HG03565 (cell line): ENCODE data around the gene SLC23A2.
"Not testable (repeated sequence)": the region's sequence is repeated elsewhere in the genome, so short reads cannot be mapped to it uniquely, and the experiment has no call there.

ENCODE experiments used
- ATAC-seq: cut with Tn5 transposase; IDR thresholded peaks from one replicate; pipeline ENCODE4 v1.9.1; 2021; ENCODE audit warnings: mild to moderate bottlenecking, moderate library complexity; ENCODE audit not compliant: unreplicated experiment

The SLC23A2 gene

DNA sequence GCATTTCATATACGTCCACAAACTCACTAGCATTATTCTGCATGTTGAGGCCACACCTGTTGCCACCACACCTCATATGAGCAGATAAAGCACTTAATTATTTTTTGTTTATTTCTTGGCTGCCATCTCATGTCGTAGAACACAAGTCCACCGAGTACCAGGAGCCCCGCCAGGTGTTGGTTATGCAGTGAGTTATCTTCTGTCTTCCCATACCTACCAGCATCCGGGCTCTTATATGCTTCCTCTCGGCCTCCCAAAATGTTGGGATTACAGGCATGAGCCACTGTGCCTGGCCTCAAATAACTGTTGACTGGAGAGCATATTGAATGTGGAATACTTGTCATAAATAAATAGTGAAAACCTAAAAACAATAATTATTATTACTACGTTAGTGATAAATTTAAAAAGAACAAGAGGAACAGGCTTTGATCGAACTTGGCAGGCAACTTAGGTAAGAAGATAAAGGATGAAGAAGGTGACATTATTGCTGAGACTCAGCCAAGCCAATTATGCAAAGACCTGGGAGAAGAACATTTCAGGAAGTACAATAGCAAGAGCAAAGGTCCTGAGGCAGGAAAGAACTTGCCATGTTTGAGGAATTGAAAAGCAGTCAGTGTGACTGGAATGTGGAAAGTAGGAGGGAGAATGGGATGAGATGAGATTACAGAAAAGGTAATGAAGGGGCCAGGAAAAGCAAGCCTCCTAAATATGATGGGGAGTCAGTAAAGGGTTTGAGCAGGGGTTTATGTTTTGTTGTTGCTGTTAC, 12.6 kb upstream of the SLC23A2 start:
- ATAC-seq, result no peak

DNA sequence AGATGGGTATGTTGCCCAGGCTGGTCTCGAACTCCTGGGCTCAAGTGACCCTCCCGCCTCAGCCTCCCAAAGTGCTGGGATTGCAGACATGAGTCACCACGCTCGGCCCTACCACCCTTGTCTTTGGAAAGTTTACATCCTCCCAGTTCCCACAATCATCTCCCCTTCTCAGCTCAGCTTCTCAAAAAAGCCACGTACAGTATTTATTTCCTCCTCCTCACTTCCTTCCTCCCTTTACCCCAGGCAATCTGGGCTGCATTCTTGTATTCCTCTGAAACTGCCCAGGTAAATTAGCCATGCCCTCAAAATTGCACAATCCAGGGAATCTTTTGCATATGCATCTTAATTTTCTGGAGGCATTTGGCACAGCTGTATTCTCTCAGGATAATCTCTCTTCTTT, 7.4 kb upstream of the SLC23A2 start:
- no peak for ATAC-seq

DNA sequence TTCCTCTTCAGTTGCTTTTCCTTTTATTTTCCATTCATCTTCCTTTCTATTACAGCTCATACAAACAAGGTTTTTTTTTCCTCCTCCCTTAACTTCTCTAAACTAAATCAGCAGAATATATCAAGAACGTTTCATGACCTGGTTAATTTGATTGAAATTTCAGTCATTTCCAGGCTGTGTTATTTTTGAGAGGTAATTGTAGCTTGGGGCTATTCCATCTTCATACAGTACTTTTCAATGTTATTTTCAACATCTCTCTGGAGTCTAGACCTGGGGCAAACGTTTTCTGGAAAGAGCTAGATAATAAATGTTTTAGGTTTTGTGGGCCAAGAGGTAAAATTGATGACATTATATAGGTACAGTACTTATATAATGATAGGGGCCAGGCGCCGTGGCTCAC, 4.0 kb upstream of the SLC23A2 start:
- no peak for ATAC-seq

DNA sequence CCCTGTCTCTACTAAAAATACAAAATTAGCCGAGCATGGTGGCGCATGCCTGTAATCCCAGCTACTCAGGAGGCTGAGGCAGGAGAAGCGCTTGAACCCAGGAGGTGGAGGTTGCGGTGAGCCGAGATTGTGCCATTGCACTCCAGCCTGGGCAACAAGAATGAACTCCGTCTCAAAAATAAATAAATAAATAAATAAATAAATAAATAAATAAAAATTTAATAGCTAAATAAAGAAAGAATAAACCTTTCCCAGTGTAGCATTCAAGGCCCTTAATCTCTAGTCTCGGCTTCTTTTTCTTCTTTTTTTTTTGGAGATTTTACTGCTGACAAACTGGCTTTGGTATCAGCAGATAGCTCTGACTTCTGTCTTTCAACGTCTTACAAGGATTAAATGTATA, 3.5 kb upstream of the SLC23A2 start:
- not testable (repeated sequence) for ATAC-seq

DNA sequence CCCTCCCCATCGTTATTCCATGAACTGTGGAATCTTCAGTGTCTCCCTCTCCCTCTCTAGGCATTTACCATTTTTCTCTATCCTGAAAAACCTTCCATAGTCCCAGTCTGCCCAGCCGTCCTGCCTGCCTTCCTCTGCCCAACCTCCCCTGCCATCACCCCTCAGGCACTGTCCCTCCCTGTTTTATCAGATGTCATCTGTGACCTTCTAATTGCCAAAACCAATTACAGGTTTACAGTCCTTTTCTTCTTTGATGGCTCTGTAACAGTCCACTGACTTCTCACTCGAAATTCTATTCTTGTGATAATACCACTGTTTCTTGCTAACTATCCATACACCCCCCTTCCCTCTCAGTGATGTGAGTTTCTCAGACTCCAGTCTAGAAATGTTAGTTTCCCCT, 2.3 kb upstream of the SLC23A2 start:
- ATAC-seq, result no peak

DNA sequence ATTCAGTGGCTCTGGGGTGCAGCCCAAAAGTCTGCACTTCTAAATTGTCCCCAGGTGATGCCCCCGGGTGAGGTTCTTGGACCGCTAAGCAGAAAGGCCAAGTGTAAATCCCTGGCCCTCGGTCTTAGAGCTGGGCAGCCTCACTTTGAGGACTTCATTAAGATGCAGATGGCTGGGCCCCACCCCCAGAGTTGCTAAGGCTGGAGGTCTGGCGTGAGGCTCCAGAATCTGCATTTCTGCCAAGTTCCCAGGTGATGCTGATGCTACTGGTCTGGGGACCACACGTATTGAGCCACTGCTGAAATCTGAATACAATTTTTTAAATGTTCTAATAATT, 735 bp upstream of the SLC23A2 start:
- ATAC-seq, result no peak

DNA sequence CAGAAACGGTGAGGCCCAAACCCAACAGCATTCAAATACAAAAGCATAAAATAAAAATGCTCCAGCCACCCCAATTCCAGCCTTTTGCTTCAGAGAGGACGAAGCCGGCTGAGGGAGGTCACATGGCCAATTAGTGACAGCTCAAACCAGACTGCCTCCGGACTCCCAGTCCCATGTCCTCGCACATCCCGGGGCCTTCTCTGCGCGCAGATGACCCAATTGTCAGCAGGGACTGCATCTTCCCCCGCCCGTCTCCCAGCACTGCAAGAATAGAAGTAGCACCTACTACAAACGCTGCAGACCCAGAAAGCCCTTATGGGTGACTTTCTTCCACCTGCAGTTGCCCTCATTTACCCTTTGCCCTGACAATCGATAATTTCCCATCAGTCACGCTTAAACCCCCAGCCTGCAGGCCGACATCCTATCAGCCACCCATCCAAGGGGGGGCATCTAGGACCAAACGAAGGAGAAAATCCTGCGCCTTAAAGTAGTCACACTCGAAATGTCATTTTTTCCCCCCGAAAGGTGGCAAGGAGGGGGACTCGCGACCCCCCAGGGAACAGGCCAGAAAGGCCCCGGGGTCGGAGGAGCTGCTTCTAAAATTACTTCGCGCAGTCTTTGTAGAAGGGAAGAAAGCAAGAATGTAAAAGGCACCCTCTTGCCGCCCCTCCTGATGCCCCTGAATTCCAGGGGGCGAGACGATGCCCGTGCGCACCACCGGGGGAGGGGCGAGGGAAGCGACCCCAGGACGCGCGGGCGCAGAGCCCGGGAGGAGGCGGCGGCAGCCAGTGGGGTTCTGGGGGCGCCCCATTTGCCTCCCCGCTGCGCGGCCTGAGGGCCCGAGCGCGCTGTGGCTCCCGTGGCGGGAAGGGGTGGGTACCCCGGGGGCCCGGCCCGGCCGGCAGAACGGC, 792 bp downstream of the SLC23A2 start:
- ATAC-seq, result peak; percentile 21

DNA sequence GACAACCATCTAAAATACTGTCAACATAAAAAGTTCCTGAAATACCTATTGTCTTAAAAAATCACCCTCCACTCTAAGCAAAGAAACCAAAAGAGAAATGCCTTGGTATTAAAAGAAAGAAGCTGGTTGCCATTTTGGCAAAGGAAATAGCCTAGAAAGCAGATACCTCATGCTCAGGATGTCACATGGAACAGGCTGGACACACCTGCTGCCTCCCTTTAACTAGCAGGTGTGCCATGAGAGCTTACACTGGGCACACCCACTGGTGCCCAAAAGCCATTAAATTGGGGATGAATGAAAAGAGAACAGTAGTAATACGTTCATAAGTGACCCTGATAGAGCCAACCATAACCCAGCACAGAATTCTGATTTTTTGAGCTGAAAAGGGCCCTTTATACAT, 1.5 kb downstream of the SLC23A2 start:
- ATAC-seq, result no peak

DNA sequence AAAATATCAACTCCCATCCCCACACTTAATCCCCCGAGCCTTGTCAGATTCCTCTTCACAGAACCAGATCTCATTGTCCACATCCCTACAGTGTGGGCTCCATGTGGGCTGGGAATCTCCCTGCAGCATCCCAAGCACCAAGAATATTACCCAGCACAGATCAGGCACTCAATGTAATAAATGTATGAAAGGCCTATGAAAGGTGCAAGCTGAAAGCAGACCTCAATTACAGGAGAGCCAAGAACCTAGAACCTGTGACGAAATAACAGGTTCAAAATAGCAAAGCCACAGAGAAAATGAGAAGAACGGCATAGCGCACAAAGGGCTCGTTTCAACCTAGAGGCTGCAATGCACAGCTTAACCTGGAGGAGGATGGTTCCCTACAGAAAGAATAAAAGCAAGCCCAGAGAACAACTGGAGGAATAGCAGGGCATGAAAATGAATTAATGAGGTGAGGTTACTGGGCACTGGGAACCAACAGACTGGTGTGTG, 3.1 kb downstream of the SLC23A2 start:
- peak; percentile 45 for ATAC-seq

DNA sequence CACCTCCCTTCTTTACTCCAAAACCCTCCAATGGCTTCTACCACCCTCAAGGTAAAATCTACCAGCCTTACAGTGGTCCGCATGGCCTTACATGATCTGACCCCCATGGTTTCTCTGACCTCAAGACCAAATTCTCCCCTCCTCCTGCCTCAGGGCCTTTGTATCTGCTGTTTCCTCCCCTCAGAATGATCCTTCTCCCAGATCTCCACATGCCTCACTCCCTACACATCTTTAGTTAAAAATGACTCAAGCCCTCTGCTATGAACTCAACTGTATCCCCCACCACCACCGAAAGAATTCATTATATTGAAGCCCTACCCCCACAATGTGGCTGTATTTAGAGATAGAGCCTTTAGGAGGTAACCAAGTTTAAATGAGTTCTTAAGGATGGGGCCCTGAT, 4.1 kb downstream of the SLC23A2 start:
- ATAC-seq, result no peak

DNA sequence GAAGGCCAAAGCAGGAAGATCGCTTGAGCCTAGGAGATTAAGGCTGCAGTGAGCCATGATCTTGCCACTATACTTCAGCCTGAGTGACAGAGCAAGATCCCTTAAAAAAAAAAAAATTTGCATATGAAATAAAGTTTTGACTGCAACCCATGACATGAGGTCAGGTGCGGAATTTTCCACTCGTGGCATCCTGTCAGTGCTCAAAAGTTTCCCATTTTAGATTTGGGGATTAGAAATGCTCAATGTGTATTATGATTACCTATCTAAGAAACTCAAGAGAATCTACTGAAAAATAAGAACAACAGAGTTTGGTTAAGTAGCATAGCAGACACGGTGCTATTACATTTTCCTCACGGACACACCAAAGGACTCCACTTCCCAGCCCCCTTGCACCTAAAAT, 11.7 kb downstream of the SLC23A2 start:
- peak; percentile 45 for ATAC-seq

DNA sequence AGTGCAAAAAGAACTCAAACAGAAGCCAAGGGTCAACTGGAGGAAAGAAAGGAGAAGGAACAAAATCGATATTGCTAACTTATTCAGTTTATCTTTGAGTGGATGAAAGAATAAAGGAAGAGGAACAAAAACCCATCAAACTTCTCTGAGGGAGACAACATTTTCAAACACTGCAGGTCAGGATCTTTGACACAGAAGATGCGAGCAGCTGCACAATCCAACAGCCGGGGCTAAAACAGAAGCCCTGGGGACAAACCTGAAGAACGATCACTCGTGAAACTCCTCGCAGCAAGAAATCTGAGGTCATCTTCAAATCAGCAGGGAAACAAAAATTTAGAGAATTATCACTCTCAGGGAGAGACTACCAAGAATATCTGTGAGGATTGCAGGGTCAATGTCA, 14.2 kb downstream of the SLC23A2 start:
- no peak for ATAC-seq

DNA sequence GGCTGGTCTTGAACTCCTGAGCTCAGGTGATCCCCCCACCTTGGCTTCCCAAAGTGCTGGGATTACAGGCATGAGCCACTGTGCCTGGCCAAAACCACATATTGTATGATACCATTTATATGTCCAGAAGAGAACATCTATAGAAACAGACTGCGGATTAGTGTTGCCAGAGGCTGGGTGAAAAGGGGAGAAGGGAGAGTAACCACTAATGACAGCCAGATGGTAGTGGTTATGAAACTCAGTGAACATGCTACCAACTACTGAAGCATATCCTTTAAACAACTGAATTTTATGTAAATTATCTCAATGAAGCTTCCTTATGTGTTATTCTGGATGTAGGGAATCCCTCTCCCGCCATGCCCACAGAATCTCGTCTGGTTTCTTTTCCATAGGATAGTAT, 15.7 kb downstream of the SLC23A2 start:
- ATAC-seq, result no peak

DNA sequence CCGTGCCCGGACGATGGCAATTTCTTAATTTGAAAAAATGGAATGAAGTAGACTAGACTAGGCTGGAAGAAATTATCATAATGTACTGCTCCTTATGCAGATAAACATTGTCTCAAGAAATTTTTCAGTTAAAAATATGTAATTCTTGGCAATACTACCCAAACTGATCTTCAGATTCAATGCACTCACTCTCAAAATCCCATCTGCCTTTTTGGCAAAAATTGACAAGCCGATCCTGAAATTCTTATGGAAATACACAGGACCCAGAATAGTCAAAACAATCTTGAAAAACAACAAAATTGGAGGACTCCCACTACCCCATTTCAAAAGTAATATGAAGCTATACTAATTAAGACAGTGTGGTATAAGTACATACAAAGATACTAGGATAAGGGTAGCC, 19.0 kb downstream of the SLC23A2 start:
- ATAC-seq, result no peak

DNA sequence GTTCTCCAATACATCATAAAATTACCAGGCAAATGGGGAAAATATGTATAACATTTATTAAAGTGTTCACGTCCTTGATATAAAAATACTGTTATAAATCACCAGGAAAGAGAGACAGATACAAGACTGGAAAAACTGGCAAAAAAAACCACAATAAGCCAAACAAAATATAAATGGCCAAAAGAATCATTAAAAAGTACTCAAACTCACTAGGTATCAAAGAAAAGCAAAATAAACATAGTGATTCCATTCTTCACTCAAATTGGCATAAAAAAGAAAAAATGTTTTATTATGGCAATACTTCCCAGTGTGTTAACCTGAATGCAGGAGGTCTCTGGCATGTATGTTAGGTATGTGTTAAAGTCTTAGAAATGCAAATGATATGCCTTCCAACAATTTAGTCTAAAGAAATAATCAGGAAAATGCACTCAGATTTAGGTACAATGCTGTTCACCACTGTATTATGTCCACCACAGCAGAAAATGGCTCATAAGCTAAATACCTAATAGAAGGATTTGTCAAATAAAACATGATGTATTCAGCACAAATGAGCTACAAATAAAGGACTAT, 21.4 kb downstream of the SLC23A2 start:
- ATAC-seq, result no peak

DNA sequence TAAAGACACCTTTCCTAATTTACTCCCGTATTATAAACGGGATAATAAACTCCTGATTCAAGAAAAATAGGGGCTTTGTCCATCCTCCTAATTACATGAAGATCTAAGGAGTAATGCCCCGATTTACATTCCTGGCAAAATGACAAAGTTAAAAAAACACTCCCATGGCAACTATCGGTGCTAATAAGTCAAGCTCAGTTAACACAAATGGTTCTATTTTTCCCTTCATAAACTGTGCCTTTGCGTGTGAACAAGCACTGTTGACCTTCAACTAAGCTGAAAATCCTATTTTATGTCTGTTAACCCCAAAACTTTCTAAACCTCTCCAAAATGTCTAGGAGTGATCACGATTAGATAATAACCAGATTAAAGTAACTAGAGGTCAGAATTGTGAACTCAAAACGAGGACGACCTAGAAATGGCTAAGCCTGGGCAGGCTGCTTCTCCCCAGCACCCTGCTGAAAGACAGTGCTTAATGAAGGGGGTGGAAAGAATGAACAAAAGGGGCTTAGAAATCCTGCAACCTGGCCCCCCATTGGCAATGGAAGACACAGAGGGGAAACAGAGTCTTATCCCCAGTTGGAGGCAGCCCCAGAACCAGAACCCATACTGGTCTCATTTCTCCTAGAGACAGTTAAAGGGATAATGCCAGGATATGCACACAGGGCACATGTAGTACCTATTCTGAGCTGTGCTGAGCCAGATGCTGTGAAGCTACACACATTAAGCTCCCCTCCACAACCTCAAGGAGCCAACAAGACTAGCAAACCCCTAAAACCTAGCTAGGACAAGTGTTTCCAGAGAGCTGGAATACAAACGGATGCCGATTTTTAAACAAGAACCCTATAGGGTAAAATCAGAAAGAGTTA, 23.0 kb downstream of the SLC23A2 start:
- ATAC-seq, result no peak

DNA sequence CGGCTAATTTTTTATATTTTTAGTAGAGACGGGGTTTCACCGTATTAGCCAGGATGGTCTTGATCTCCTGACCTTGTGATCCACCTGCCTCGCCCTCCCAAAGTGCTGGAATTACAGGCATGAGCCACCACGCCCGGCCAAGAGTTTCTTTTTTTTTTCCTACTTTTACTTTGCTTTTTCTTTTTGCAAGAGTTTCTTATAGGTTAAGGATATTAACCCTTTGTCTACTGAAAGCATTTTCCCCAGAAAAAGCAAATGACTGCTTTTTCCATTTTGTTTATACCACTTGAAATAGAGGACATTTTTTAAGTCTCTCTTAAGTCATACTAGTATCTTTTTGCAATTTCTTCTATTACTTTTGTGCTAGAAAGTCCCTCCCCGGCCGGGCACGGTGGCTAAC, 25.3 kb downstream of the SLC23A2 start:
- not testable (repeated sequence) for ATAC-seq

DNA sequence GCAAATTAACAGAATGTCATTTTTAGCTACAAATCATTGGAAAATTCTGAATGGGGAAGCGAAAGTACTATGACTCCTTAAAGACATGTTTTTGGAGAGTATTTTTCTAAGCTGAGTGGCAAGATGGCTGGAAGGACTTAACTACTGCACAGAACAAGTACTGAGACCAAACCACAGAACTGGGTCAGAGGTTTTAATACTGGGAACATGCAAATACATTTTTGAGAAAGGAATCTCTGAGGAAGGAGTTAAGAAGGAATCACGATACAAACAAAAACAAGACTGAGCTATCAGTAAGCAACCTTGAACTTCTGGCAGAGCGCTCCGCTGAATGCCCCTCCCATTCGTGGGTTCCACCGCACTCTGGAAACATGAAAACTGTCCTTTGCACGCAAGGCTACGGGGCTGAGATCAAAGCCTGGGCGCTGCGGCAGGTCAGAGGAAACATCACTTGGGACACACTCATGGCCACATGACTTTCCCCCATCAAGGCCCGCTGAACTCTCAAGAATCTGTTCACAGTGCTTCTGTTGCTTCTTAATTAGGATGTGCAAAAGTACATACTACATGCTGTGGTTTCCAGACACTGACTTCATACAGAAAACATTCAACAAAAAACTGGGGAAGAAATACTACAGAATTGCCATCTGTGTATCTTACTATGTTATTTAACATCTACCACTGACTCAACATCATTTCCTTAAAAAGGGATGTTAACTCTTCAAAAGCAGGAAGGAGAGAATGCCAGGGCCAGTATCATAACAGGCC, 27.8 kb downstream of the SLC23A2 start:
- ATAC-seq, result peak; percentile 84

DNA sequence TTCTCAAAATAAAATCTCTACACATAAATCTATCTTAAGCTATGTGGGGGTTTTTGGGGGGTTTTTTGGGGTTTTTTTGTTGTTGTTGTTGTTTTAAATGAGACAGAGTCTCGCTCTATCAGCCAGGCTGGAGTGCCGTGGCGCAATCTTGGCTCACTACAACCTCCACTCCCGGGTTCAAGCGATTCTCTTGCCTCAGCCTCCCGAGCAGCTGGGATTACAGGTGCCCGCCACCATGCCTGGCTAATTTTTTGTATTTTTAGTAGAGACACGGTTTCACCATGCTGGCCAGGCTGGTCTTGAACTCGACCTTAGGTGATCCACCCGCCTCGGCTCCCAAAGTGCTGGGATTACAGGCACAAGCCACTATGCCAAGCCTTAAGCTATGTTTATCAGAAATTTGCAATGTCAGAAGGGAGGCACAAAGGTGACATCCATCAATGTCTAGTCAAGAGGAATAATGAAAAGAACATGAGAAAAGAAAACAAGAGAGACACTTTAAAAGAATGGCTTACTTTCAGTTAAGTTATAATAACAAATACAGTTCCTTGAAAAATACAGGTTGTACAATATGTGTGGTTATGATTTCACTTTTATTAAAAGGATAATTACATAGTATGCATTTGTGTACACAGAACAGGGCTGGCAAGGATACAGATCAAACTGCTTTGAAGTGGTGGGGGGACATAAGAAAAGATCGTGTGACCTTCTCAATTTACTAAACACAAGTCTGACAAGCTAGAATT, 28.6 kb downstream of the SLC23A2 start:
- ATAC-seq, result no peak
